Erythroblast (primary cell): Measurements from ENCODE around the gene TRABD2B.

Experiments
- GATA1 ChIP-seq: IDR thresholded peaks from 2 replicates; pipeline ENCODE4 v1.6.1; 2011; ENCODE audit warnings: low read depth, mild to moderate bottlenecking, control low read depth, low read length, moderate library complexity
- POLR2A ChIP-seq: IDR thresholded peaks from 2 replicates; pipeline ENCODE4 v1.6.1; 2011; ENCODE audit warnings: mild to moderate bottlenecking, low read length

GRCh38 chr1:47887060-47887459 lies 110.1 kb downstream of the TRABD2B start:
- TF ChIP-seq POLR2A (no peak), GATA1 (no peak)
